PC-3 (cell line): ENCODE results near the gene ETNK1. TPM values are rescaled to one million over a fixed set of nuclear protein-coding genes. Genes with fewer than 3 reads are reported as not detected.

Experiments
- ATAC-seq: fragments of 200-7000 bp; cut with Tn5 transposase; 2 replicates; pipeline ENCODE4 v1.9.1; 2020; ENCODE audit warnings: mild to moderate bottlenecking, moderate library complexity
- BruUV-seq: library from RNA; stranded (reverse); fragments of 400-500 nt; replicated peaks from 2 replicates; lab custom pipeline; 2021; lab: Mats Ljungman, UMichigan
- CTCF ChIA-PET: fragments of 300-600 bp; sonication (Branson Sonifier 250); formaldehyde crosslinking; loops from one replicate; lab custom pipeline; 2022; ENCODE audit warnings: antibody characterized with exemption; lab: Charles Lee
- POLR2A ChIA-PET: fragments of 300-600 bp; sonication (Branson Sonifier 250); formaldehyde crosslinking; loops from one replicate; lab custom pipeline; 2022; ENCODE audit warnings: antibody characterized with exemption; ENCODE audit not compliant: unreplicated experiment; lab: Charles Lee
- DNase-seq: peaks from one replicate; pipeline ENCODE4 v3.0.0-alpha.2; 2015
- H2AFZ ChIP-seq: fragments of 300-600 bp; sonication (generic); 2 replicates; pipeline ENCODE4 v1.6.0; 2016; ENCODE audit warnings: antibody characterized with exemption, low read length
- H3F3A ChIP-seq: fragments of 300-600 bp; sonication (generic); one replicate; pipeline ENCODE4 v1.6.0; 2017; ENCODE audit warnings: antibody characterized with exemption, low read length, control low read depth, mild to moderate bottlenecking; ENCODE audit not compliant: unreplicated experiment
- H3K27ac ChIP-seq: fragments of 300-600 bp; sonication (generic); 2 replicates; pipeline ENCODE4 v1.5.1; 2016; ENCODE audit warnings: mild to moderate bottlenecking, low read length
- H3K27me3 ChIP-seq: fragments of 300-600 bp; sonication (generic); 2 replicates; pipeline ENCODE4 v1.6.1; 2016; ENCODE audit warnings: low read length, mixed read lengths
- H3K36me3 ChIP-seq: fragments of 300-600 bp; sonication (generic); 2 replicates; pipeline ENCODE4 v1.6.1; 2016; ENCODE audit warnings: low read depth, mixed run types, low read length, mixed read lengths
- H3K4me1 ChIP-seq: fragments of 300-600 bp; sonication (generic); 2 replicates; pipeline ENCODE4 v1.5.1; 2016; ENCODE audit warnings: low read length; ENCODE audit not compliant: insufficient read depth
- H3K4me2 ChIP-seq: fragments of 300-600 bp; sonication (generic); 2 replicates; pipeline ENCODE4 v1.6.0; 2016; ENCODE audit warnings: low read length
- H3K4me3 ChIP-seq: fragments of 300-600 bp; sonication (generic); 2 replicates; pipeline ENCODE4 v1.5.1; 2016; ENCODE audit warnings: mild to moderate bottlenecking, low read length, mixed read lengths
- H3K79me2 ChIP-seq: fragments of 300-600 bp; sonication (generic); 2 replicates; pipeline ENCODE4 v1.6.1; 2017; ENCODE audit warnings: low read length, mixed read lengths
- H3K9ac ChIP-seq: fragments of 300-600 bp; sonication (generic); 2 replicates; pipeline ENCODE4 v1.6.0; 2016; ENCODE audit warnings: mild to moderate bottlenecking, low read length
- H3K9me2 ChIP-seq: fragments of 300-600 bp; sonication (generic); replicated peaks from 2 replicates; pipeline ENCODE4 v1.6.1; 2016; ENCODE audit warnings: mixed run types, low read length, mixed read lengths
- H3K9me3 ChIP-seq: fragments of 300-600 bp; sonication (generic); 2 replicates; pipeline ENCODE4 v1.6.1; 2016; ENCODE audit warnings: low read length, mixed read lengths
- H4K20me1 ChIP-seq: fragments of 300-600 bp; sonication (generic); 2 replicates; pipeline ENCODE4 v1.6.1; 2016; ENCODE audit warnings: low read length, mixed read lengths
- EZH2 ChIP-seq: fragments of 300-600 bp; sonication (generic); IDR thresholded peaks from one replicate; pipeline ENCODE4 v1.6.1; 2017; ENCODE audit warnings: antibody characterized with exemption, mild to moderate bottlenecking, low read length; ENCODE audit not compliant: unreplicated experiment
- EZH2phosphoT487 ChIP-seq: fragments of 300-600 bp; sonication (generic); IDR thresholded peaks from 2 replicates; pipeline ENCODE4 v1.6.1; 2018; ENCODE audit warnings: mild to moderate bottlenecking, antibody characterized with exemption, low read length, borderline replicate concordance
- intact Hi-C: fragments of 100-400 bp; cut with micrococcal nuclease; formaldehyde crosslinking; loops from 2 replicates; pipeline ENCODE4 v1.9.0; 2023
- total RNA-seq: library from RNA; depleted of rRNA; stranded (reverse); fragments of >200 nt; gene quantifications from 2 replicates; pipeline ENCODE4 v1.2.3, GENCODE V29; 2014
- TF ChIP-seq, protein P1 (sequence below): fragments of 300-600 bp; sonication (generic); conservative IDR thresholded peaks from 2 replicates; pipeline ENCODE4 v1.5.1; 2017; ENCODE audit warnings: antibody characterized with exemption, low read depth, mild to moderate bottlenecking, low read length

Gene ETNK1
- total RNA-seq, 1 experiment from 2014 or later, result 17.8 TPM

GRCh38 chr12:22598141-22598762 lies 26.7 kb upstream of the ETNK1 start:
- TF ChIP-seq, protein P1, sequence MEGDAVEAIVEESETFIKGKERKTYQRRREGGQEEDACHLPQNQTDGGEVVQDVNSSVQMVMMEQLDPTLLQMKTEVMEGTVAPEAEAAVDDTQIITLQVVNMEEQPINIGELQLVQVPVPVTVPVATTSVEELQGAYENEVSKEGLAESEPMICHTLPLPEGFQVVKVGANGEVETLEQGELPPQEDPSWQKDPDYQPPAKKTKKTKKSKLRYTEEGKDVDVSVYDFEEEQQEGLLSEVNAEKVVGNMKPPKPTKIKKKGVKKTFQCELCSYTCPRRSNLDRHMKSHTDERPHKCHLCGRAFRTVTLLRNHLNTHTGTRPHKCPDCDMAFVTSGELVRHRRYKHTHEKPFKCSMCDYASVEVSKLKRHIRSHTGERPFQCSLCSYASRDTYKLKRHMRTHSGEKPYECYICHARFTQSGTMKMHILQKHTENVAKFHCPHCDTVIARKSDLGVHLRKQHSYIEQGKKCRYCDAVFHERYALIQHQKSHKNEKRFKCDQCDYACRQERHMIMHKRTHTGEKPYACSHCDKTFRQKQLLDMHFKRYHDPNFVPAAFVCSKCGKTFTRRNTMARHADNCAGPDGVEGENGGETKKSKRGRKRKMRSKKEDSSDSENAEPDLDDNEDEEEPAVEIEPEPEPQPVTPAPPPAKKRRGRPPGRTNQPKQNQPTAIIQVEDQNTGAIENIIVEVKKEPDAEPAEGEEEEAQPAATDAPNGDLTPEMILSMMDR, result no peak
- TF ChIP-seq EZH2phosphoT487, result no peak
- TF ChIP-seq EZH2, result no peak
- POLR2A ChIA-PET, result interaction anchor here (0.7 kb wide), 1 partner anchor 74 kb away, joined by 4 read pairs; no protein-coding TSS in a partner anchor
- Histone ChIP-seq H3F3A (no peaks in the 10 kb centered on the region), H3K27ac (no peak overlapping the region), H3K79me2 (no peaks in the 10 kb centered on the region), H3K4me1 (no peaks in the 10 kb centered on the region), H4K20me1 (no peaks in the 10 kb centered on the region), H3K4me2 (no peak overlapping the region), H3K9me3 (no peaks in the 10 kb centered on the region), H3K4me3 (no peak overlapping the region), H2AFZ (no peak overlapping the region), H3K27me3 (no peaks in the 10 kb centered on the region), H3K36me3 (no peaks in the 10 kb centered on the region), H3K9ac (no peak overlapping the region), H3K9me2 (no peaks in the 10 kb centered on the region)
- BruUV-seq, result no TSS peak
- intact Hi-C loops, result no loop called here
- ATAC-seq, result no peak
- DNase-seq, result no peak
- CTCF ChIA-PET, result no interaction called here

- TF ChIP-seq, protein P1, result no peak
- TF ChIP-seq EZH2 (no peak), EZH2phosphoT487 (no peak)
- DNase-seq (peak; percentile 35), ATAC-seq (no peak)
- POLR2A ChIA-PET, result no interaction called here
- H3K9ac ChIP-seq, result no peak overlapping the region
- no peak overlapping the region for H3K4me2 ChIP-seq
- H3K9me3 ChIP-seq, result no peaks in the 10 kb centered on the region
- no peaks in the 10 kb centered on the region for H3K9me2 ChIP-seq
- no peak overlapping the region for H3K27ac ChIP-seq
- H3K27me3 ChIP-seq, result no peaks in the 10 kb centered on the region
- no peaks in the 10 kb centered on the region for H3K36me3 ChIP-seq
- no peaks in the 10 kb centered on the region for H3K79me2 ChIP-seq
- CTCF ChIA-PET, result no interaction called here
- BruUV-seq, result no TSS peak
- intact Hi-C loops, result no loop called here
- no peaks in the 10 kb centered on the region for H3F3A ChIP-seq
- H3K4me1 ChIP-seq, result no peaks in the 10 kb centered on the region
- no peaks in the 10 kb centered on the region for H4K20me1 ChIP-seq
- H3K4me3 ChIP-seq, result no peak overlapping the region
- H2AFZ ChIP-seq, result no peak overlapping the region
Measured at GRCh38 chr12:22598763-22599161, 26.2 kb upstream of the ETNK1 start.

GRCh38 chr12:22600181-22600580 lies 24.8 kb upstream of the ETNK1 start:
- Histone ChIP-seq H3K27ac (no peak overlapping the region), H3K4me2 (no peak overlapping the region), H3K4me1 (no peaks in the 10 kb centered on the region), H3K36me3 (no peaks in the 10 kb centered on the region), H3K9ac (no peak overlapping the region), H2AFZ (no peak overlapping the region), H3K4me3 (no peak overlapping the region), H3K27me3 (no peaks in the 10 kb centered on the region), H3K79me2 (no peaks in the 10 kb centered on the region), H3K9me2 (no peaks in the 10 kb centered on the region), H4K20me1 (no peaks in the 10 kb centered on the region), H3K9me3 (no peaks in the 10 kb centered on the region), H3F3A (no peaks in the 10 kb centered on the region)
- DNase-seq (no peak), ATAC-seq (no peak)
- BruUV-seq, result no TSS peak
- POLR2A ChIA-PET, result no interaction called here
- CTCF ChIA-PET, result no interaction called here
- TF ChIP-seq, protein P1, result no peak
- no peak for TF ChIP-seq EZH2phosphoT487
- TF ChIP-seq EZH2, result no peak
- intact Hi-C loops, result no loop called here
